Measurements from ENCODE around the gene SRPK2.

The SRPK2 gene

DNA sequence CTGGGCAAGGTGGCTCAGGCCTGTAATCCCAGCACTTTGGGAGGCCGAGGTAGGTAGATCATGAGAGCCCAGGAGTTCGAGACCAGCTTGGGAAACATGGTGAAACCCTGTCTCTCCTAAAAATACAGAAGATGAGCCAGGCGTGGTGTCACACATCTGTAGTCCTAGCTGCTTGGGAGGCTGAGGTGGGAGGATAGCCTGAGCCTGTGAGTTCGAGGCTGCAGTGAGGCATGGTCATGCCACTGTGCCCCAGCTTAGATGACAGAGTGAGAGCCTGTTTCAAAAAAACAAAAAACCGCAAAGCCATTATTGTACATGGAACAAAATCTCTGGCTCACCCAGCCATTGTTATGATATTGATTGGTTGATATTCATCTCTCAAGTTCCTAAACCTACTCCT lies 321.0 kb downstream of the SRPK2 start:
- DNase-seq: no peak

Data from bone marrow (tissue), 2 donors.